Upper lobe of left lung (tissue), 6 donors: ENCODE results near the gene CHCHD6. TPM values are rescaled to one million over a fixed set of nuclear protein-coding genes. Genes with fewer than 3 reads are reported as not detected.

Experiments used
- ATAC-seq, 2 donors: fragments of 200-7000 bp; cut with Tn5 transposase; one replicate each; pipeline ENCODE4 v1.9.1; 2022; ENCODE audit warnings: mild to moderate bottlenecking in 2 of 2, moderate library complexity in 2 of 2; ENCODE audit not compliant: low FRiP score in 2 of 2
- DNase-seq, 2 donors: peaks; one replicate each; pipeline ENCODE4 v3.0.0-alpha.2; 2019 to 2020
- H3K27ac ChIP-seq, 4 donors: fragments of 200-600 bp; sonication (generic); one replicate each; pipeline ENCODE4 v1.5.1; 2016 to 2019
- H3K27me3 ChIP-seq, 4 donors: fragments of 200-600 bp; sonication (generic); one replicate each; pipeline ENCODE4 v1.5.1; 2017 to 2019
- H3K36me3 ChIP-seq, 4 donors: fragments of 200-600 bp; sonication (generic); one replicate each; pipeline ENCODE4 v1.5.1; 2016 to 2019
- H3K4me1 ChIP-seq, 4 donors: fragments of 200-600 bp; sonication (generic); one replicate each; pipeline ENCODE4 v1.5.1; 2018 to 2019
- H3K4me3 ChIP-seq, 4 donors: fragments of 200-600 bp; sonication (generic); one replicate each; pipeline ENCODE4 v1.5.1; 2017 to 2019; ENCODE audit warnings: mild to moderate bottlenecking in 2 of 4, moderate library complexity in 1 of 4
- H3K9me3 ChIP-seq, 4 donors: fragments of 200-600 bp; sonication (generic); one replicate each; pipeline ENCODE4 v1.5.1; 2018 to 2019
- EP300 ChIP-seq, 4 donors: sonication (generic); formaldehyde crosslinking; IDR thresholded peaks; one replicate each; pipeline ENCODE4 v1.5.1; 2017; ENCODE audit warnings: antibody characterized with exemption in 4 of 4, control low read depth in 2 of 4
- POLR2A ChIP-seq, 4 donors: fragments of 450-650 bp; IDR thresholded peaks; one replicate each; pipeline ENCODE4 v1.5.1; 2016 to 2017; ENCODE audit warnings: antibody characterized with exemption in 4 of 4, mild to moderate bottlenecking in 2 of 4
- POLR2AphosphoS5 ChIP-seq, 2 donors: sonication (generic); formaldehyde crosslinking; IDR thresholded peaks; one replicate each; pipeline ENCODE4 v1.5.1; 2017; ENCODE audit warnings: antibody characterized with exemption in 2 of 2
- WGBS, 2 donors: methylation state at CpG; one replicate each; pipeline ENCODE4 v1.1.5; 2017 to 2018; 5-methylcytosine and 5-hydroxymethylcytosine counted together
- total RNA-seq, 6 donors: library from RNA; depleted of rRNA in 4 of 6; stranded (reverse); fragments of >200 nt in 4 of 6; gene quantifications; one replicate each; pipeline versions ENCODE4 v1.1.0 to v1.2.1, GENCODE V29; 2016 to 2021
- TF ChIP-seq, protein P1 (sequence below), 6 experiments: fragments of 450-650 bp in 4 of 6; fragments of 200-600 bp in 2 of 6; sonication (generic) in 2 of 6; IDR thresholded peaks; one replicate each; pipeline ENCODE4 v1.5.1; 2016 to 2019; ENCODE audit warnings: antibody characterized with exemption in 6 of 6
- donor health status: DM: no; HTN: no; CAD: no; lungs with moderate emphysema.
- donor health status: DM: no; HTN: yes; CAD: no; lungs with severe emphysema.

Gene CHCHD6
- total RNA-seq, 6 donors from 2014 or later = 16.6 to 35.6 (median 21.8) TPM

GRCh38 chr3:126901631-126902030 is 197.6 kb downstream of the CHCHD6 start:
- TF ChIP-seq POLR2A (IDR thresholded peaks at IDR 0.05) = no peak
- no peak for TF ChIP-seq EP300 (IDR thresholded peaks at IDR 0.05)
- TF ChIP-seq POLR2AphosphoS5 (IDR thresholded peaks at IDR 0.05) = no peak
- TF ChIP-seq, protein P1, sequence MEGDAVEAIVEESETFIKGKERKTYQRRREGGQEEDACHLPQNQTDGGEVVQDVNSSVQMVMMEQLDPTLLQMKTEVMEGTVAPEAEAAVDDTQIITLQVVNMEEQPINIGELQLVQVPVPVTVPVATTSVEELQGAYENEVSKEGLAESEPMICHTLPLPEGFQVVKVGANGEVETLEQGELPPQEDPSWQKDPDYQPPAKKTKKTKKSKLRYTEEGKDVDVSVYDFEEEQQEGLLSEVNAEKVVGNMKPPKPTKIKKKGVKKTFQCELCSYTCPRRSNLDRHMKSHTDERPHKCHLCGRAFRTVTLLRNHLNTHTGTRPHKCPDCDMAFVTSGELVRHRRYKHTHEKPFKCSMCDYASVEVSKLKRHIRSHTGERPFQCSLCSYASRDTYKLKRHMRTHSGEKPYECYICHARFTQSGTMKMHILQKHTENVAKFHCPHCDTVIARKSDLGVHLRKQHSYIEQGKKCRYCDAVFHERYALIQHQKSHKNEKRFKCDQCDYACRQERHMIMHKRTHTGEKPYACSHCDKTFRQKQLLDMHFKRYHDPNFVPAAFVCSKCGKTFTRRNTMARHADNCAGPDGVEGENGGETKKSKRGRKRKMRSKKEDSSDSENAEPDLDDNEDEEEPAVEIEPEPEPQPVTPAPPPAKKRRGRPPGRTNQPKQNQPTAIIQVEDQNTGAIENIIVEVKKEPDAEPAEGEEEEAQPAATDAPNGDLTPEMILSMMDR (IDR thresholded peaks at IDR 0.05) = no peak
- ATAC-seq (no peak), DNase-seq (no peak)
- Histone ChIP-seq H3K4me3 (no peak overlapping the region), H3K27ac (no peak overlapping the region), H3K9me3 (no peaks in the 10 kb centered on the region), H3K4me1 (no peaks in the 10 kb centered on the region), H3K27me3 (no peaks in the 10 kb centered on the region), H3K36me3 (no peaks in the 10 kb centered on the region)
- WGBS, 2 donors = 93 to 96% methylated on average over 8 of the region's 8 CpGs

DNA sequence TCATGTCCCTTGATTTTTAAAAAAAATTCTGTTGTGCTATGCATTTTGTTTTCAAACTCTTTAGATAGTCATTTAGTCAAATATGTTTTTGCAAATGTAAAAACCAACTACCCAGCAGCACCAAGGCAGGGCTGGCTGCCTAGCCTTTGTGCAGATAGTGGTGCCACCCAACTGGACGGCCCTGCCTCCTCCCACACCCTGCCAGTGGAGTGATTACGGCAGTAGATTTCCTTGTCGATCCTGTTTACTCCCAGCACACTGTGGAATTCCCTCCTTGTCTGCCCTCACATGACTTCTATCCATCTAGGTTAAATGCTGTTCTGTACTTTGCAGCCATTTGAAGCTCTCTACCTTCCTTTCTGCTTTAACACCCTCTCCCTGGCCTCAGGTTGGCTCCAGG is 199.5 kb downstream of the CHCHD6 start:
- no peak for ATAC-seq

GRCh38 chr3:126907557-126907956 is 203.5 kb downstream of the CHCHD6 start:
- Histone ChIP-seq H3K9me3 (no peaks in the 10 kb centered on the region), H3K27ac (no peak overlapping the region), H3K27me3 (no peaks in the 10 kb centered on the region), H3K4me1 (peaks cover 17 to 20% (median 19%) of the 10 kb centered on the region in 4 donors), H3K36me3 (no peaks in the 10 kb centered on the region), H3K4me3 (no peak overlapping the region)
- WGBS, 2 donors = 86 to 92% methylated on average over 3 of the region's 3 CpGs
- DNase-seq (no peak), ATAC-seq (no peak)
- TF ChIP-seq, protein P1 (IDR thresholded peaks at IDR 0.05) = no peak
- TF ChIP-seq EP300 (IDR thresholded peaks at IDR 0.05) = no peak
- no peak for TF ChIP-seq POLR2AphosphoS5 (IDR thresholded peaks at IDR 0.05)
- no peak for TF ChIP-seq POLR2A (IDR thresholded peaks at IDR 0.05)

More for the DNA sequence above, 199.5 kb downstream of the CHCHD6 start:
- Histone ChIP-seq H3K27ac (no peak overlapping the region), H3K9me3 (no peaks in the 10 kb centered on the region), H3K4me3 (no peak overlapping the region), H3K36me3 (no peaks in the 10 kb centered on the region), H3K27me3 (no peaks in the 10 kb centered on the region), H3K4me1 (no peaks in the 10 kb centered on the region)
- TF ChIP-seq POLR2AphosphoS5 (IDR thresholded peaks at IDR 0.05) (no peak), POLR2A (IDR thresholded peaks at IDR 0.05) (no peak), EP300 (IDR thresholded peaks at IDR 0.05) (no peak)
- TF ChIP-seq, protein P1 (IDR thresholded peaks at IDR 0.05) = no peak
- WGBS, 2 donors = 64 to 80% methylated on average over 3 of the region's 3 CpGs
- DNase-seq = no peak

DNA sequence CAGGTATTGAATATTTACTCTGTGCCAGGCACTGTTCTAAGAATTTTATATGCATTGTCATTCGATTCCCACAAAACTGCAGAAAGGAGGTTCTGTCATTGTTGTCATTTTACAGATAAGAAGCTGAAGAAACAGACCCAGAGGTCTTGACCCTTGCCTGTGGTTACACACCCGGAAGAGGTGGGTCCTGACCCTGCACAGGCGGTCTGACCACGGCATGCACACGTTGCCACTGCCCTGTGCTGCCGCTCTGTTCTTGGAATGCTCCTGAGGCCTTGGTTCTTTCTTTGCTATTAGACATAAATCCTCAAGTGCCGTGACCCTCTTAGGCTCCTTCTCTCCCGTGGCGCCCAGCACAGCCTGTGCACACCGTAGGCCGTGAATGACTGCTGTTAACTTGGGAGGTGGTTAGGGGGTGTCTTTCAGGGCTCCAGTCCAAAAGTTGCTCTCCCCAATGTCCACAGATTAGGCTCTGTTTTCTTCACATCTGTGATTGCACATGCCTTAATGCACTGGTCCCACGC is 204.8 kb downstream of the CHCHD6 start:
- no peaks in the 10 kb centered on the region for H3K9me3 ChIP-seq
- no peaks in the 10 kb centered on the region for H3K27me3 ChIP-seq
- H3K4me1 ChIP-seq = peaks cover 19 to 22% (median 21%) of the 10 kb centered on the region in 4 donors
- DNase-seq = no peak
- no peak overlapping the region for H3K27ac ChIP-seq
- 70 to 71% methylated on average over 12 of the region's 12 CpGs for whole genome bisulfite sequencing, 2 donors
- H3K36me3 ChIP-seq = no peaks in the 10 kb centered on the region
- no peak for ATAC-seq
- TF ChIP-seq, protein P1 (IDR thresholded peaks at IDR 0.05) = no peak
- TF ChIP-seq POLR2AphosphoS5 (IDR thresholded peaks at IDR 0.05) (peak in 1 of 2 donors; percentile 9), EP300 (IDR thresholded peaks at IDR 0.05) (no peak), POLR2A (IDR thresholded peaks at IDR 0.05) (no peak)
- H3K4me3 ChIP-seq = no peak overlapping the region

- DNase-seq (no peak), ATAC-seq (no peak)
- TF ChIP-seq POLR2A (IDR thresholded peaks at IDR 0.05) = no peak
- no peak for TF ChIP-seq POLR2AphosphoS5 (IDR thresholded peaks at IDR 0.05)
- TF ChIP-seq, protein P1 (IDR thresholded peaks at IDR 0.05) = no peak
- no peak for TF ChIP-seq EP300 (IDR thresholded peaks at IDR 0.05)
- Histone ChIP-seq H3K27me3 (no peaks in the 10 kb centered on the region), H3K9me3 (no peaks in the 10 kb centered on the region), H3K36me3 (no peaks in the 10 kb centered on the region), H3K27ac (peak overlapping the region in 1 of 4 donors; percentile 59), H3K4me3 (no peak overlapping the region), H3K4me1 (peaks cover 19 to 22% (median 21%) of the 10 kb centered on the region in 4 donors)
- 98 to 100% methylated on average over 3 of the region's 3 CpGs for WGBS, 2 donors
Observed at GRCh38 chr3:126910231-126910630, 206.2 kb downstream of the CHCHD6 start.
